NCI-H187 (cell line): ENCODE results near the gene IGHMBP2.

Experiments used
- DNase-seq, 2 experiments: peaks; one replicate each; lab custom pipeline; 2025; lab: John Stamatoyannopoulos, UW

IGHMBP2 gene

DNA sequence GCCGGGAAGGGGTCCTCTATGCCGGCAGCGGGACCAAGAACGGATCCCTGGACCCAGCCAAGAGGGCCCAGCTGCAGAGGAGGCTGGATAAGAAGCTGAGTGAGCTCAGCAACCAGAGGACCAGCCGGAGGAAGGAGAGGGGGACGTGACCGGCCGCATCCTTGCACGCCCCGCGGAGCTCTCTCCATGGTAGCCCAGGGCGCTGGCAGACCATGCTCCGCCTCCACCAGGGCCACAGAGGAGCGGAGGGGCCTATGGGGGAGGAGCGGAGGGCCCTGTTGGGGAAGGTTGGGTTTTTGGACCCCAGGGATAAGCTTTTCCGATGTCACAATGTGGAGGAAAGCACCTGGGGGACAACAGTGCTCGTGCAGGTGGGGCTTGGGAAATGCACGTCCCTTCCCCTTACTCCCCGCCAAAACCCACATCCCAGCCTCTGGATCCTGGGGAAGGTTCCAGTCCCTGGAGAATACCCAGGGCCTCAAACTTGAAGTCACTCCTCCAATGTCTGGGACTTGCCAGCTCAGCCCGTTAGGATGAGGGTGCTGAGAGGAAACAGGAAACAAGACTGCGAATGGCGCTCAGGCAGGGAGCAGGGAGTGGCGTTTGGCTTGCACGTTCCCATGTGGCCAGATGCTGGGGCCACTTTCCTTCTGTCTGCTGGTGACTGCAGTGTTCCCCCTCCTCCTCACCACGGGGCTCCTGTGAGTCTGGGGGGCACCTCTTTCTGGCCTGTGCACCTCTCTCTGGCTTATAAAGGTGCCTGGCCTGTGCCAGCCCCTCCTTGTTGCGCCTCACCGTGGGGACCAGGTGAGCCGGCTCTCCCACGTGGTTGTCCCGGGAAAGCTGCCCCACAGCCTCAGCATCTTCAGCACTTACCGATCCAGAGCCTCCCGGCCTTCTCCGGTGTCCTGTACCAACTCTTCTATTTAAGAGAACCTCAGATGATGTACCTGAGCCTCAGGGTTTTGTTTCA is 36.2 kb downstream of the IGHMBP2 start:
- DNase-seq, result no peak

DNA sequence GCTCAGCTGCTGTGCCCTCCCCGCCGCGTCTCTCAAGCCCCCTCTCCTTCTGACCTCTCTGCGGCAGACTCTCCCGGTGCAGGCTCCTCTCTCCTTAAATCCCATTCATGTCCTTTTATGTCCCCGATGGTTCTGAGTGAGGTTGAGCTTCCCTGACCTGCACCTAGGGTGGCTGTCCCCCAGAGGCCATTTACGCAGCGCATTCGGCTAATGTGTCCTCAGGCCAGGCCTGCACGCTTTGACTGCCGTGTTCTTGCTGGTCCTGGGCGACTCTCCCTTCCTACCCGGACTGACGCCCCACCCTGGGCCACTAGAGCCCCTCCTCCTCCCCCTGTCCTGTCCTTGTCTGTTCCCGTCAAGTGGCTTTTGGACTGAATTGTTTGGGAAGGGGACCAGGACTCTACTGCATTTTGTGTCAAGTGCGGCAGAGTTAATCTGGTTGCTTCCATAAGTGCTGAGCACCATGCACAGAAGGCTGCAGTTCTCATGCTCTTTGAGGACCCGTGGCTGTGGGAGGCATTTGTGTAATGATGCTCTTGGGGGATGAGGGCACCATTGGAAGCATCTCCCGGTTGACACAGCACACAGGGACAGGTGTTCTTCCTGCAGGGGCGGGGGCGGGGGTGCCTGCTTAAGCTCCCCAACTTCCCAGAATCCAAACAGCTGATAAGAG is 37.1 kb downstream of the IGHMBP2 start:
- DNase-seq, result no peak

GRCh38 chr11:68941324-68942094 is 37.8 kb downstream of the IGHMBP2 start:
- no peak for DNase-seq

DNA sequence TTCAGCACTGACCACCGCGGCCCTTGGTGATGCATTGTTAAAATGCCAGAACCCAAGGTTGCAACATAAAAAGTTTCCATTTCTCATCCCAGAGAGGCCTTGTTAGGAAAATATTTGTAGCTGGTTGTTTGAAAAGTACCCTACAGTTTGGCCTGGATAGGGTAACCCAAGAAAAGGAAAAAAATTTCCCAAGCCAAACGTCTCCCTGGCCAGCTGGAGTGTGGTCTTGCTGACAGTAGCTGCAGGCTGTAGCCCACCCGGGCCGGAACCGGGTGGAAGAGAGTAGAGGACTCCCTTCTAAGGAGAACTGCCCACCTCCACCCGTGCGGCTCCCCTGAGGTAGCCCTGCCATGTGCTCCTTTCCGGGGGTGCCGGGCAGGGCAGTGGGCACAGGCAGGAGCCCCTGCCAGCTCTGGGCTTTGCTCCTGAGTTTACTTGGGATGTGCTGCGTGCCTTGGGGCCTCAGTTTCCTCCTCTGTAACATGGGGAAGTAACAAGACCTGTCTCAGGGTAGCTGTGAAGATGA is 38.5 kb downstream of the IGHMBP2 start:
- DNase-seq, result no peak

- no peak for DNase-seq
These were observed 39.1 kb downstream of the IGHMBP2 start for GRCh38 chr11:68942751-68943271.

GRCh38 chr11:68946416-68947090 is 42.9 kb downstream of the IGHMBP2 start:
- DNase-seq, result no peak

DNA sequence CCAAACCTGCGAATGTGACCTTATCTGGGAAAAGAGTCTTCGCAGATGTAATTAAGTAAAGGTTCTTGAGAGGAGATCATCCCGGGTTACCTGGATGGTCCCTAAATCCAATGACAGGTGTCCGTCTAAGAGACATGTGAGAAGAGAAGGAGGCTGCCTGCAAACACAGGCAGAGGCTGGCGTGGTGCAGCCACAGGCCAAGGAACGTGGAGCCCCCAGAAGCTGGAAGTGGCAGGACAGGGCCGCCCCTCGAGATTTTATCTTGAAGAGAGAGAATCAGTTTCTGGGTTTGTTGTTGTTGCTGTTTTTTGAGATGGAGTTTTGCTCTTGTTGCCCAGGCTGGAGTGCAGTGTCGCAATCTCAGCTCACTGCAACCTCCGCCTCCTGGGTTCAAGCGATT is 43.5 kb downstream of the IGHMBP2 start:
- DNase-seq, result no peak

DNA sequence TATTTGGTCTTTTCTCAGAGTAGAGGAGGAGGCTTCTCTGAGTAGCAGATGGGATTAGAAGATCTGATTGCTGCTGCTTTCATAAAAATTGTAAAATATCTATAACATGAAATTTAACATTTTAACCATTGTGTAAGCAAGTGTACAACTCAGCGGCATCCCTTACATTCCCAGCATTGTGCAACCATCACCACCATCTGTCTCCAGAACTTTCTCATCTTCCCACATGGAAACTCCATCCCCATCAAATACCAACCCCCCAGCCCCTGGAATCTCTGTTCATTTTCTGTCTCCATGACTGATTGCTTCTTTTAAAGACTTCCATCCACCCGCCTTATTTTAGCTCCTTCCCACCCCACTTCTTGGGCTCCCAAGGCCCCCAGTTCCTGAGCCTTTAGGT is 44.8 kb downstream of the IGHMBP2 start:
- no peak for DNase-seq

GRCh38 chr11:68948935-68949334 is 45.2 kb downstream of the IGHMBP2 start:
- no peak for DNase-seq

GRCh38 chr11:68950270-68950669 is 46.6 kb downstream of the IGHMBP2 start:
- no peak for DNase-seq

DNA sequence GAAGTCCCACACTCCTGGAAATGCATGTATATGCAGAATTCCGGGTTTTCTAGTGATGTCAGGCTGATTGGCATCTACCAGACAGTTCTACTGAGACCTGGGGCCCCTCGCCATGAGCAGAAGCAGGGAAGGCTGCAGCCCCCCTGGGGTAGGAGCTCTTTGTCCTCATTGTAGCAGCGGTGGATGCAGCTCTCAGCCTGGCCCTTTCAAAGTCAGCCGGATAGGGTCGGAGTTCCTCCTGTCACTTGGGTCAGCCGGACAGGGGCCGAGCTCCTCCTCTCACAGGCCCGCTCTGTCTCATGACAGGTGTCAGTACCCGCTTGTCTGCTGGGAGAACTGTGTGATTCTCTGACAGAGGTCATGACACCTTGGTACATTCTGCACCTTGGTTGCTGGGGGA is 47.1 kb downstream of the IGHMBP2 start:
- DNase-seq, result no peak

DNA sequence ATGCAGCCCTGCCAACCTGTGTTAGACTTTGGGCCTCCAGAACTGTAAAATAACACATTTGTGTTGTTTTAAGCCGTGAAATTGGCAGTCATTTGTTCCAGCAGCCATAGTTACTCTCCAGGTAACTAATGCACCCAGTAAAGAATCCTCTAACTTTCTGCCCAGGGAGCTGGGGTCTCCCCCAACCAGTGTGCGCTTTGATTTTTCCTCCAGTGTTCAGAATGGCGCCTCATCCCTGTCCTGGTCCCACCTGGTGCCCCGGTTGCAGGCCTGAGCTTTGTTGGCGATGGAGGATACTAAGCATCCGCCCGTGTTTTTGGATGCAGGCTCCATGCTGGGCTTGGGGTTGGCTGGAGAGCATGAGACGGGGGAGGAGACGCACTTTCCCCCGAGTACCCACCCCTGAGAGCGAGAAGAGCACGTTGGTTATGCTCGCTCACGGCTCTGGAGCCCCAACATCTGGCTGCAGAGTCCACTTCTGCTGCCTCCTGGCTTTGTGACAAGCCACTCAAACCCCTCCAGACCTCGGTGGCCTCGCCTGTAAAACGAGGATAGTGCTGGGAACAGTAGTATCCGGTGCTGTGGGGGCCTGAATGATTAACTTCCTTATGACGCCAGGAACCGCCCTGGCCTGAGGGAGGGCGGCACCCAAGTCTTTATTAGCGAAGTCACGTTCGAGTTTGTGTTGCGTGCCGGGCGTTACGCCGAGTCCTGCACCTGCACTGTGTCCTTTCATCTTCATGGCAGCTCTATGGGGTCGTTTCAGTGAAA is 51.3 kb downstream of the IGHMBP2 start:
- DNase-seq, result no peak

GRCh38 chr11:68955607-68955958 is 51.9 kb downstream of the IGHMBP2 start:
- DNase-seq, result no peak

DNA sequence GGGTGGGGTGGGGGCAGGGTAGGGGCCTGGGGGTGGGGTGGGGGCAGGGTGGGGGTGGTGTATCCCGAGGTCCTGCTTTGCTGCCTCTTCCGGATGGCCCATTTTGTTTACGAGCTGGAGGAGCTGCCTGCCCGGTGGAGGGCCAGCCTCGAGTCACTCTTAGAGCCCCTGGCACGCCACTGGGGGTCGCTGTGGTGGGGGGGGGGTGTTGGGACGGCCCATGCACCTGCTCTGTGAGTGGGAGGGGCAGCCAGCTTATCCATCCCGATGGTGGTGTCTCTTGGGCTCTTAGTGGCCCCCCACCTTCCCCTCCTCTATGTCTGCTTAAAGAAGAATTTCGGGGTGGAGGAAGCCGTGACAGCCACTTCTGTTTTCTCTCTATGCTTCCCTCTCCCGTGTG is 52.5 kb downstream of the IGHMBP2 start:
- DNase-seq, result no peak

DNA sequence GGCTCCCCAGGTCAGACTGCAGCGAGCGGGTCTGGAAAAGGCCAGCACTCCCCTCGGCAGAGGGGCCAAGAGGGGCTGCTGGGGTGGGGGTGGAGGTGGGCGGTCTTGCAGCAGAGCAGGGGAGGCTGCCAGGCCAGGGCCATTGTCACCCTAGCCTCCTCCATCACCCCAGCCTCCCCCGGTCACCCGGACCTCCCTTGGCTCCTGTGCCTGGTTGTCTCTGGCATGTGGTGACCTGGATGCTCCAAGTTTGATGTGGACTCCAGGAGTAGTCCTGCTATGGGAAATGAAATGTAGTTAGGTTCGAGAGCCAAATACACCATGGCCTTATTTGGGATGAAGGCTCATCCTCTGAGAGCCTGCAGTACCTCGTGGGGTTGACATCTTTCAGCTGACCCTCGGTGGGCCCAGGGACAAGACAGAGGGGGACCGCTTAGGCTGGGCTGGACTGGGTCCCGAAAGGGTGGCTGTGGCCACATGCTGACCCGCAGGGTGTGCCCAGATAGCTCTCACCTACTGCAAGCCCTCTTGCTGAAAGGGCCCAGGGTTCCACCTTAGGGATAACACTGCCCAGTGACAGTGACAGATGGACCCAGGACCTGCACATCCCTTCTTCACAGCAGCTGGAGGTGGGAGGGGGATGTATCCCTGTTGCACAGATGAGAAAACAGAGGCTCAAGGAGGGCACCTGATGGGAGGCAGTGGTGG is 53.0 kb downstream of the IGHMBP2 start:
- no peak for DNase-seq

DNA sequence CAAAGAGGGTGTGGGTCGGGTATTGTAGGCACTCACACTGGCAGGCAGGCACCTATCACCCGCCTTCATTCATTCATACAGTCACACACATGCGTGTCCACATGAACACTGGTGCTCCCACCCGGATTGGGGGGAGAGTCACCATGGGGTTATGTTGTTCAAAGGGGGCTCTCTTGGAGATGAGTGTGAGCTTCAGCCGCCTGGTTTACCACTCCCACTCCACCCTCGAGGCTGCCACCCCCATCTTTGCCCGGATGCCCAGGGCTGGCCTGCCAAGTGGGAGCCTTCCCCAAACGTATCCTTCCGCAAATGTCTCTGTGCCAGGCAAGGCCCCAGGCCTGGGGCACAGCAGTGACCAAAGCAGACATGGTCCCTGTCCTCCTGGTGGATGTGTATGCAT is 54.5 kb downstream of the IGHMBP2 start:
- DNase-seq, result no peak

DNA sequence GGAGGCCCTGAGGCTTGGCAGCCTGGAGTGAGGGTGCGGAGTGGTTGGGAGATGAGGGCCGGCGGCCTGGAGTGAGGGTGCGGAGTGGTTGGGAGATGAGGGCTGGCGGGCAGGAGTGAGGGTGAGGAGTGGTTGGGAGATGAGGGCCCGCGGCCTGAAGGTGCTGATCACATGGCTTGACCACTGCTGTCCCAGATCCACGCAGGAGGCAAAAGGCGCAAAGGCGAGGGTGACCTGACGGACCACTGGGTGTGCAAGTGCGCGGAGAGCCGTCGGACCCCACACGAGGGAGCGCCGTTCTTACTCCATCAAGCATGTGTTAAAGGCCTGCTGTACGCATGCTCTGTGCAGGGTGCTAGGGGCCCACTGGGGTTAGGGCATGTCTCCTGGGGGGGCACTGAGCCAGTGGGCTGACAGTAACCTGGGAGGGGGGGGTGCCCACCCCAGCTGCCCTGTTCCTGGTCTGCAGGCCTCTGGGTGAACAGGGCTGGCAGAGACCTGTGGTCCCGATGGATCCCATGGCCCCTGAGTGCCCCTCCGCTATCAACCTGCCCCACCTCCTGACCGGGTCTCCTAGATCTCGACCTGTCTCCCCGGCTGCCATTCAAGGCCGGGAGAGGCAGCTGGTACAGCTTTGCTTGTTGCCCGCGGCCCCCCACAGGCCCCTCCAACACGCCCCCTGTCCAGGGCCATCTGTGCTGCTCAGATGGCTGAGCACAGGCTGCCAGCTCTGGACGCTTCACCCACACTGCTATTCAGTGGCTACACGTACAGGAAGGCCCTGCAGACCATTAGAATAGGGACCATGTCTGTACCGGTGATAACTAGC is 56.0 kb downstream of the IGHMBP2 start:
- no peak for DNase-seq

DNA sequence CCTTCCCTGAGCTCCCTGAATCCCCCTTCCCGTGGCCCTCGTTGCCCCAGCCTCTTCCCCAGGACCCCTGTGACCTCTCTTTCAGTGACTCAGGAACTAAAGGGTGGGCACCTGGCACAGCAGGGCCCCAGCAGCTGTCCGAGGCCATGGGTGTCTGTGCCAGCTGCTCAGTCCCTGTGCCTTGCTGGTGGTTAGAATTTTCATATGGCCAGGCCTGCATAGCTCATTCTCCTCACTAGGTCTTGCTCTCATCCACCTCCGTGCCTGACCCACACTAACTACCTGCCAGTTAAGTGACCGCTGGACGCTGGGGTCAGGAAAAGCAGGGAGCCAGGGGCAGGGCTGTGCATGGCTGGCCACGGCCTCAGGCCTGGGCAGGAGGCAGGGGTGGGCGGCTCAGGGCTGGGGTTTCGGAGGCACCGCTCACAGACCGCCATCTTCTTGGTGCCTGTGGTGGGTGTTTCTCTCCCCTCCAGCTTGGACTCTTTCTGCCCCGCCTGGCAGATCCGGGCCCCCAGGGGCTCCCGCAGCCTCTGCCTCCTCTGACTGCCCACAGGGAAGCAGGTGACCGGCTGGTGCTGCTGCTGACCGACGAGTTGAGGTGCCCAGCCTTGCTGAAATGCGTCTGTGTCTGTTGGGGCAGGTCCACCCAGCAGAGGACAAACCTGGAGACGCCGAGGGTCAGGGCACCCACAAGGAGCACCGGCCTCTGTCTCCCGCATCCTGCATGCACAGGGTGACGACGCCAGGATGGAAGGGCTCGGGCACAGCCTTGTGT is 56.8 kb downstream of the IGHMBP2 start:
- DNase-seq, result no peak
